CD4-positive, alpha-beta memory T cell (primary cell): ENCODE measurements around the gene FGFRL1. TPM values are rescaled to one million over a fixed set of nuclear protein-coding genes. Genes with fewer than 3 reads are reported as not detected.

Source experiments
- CTCF ChIA-PET: fragments of 350-600 bp; sonication (Branson Sonifier 250); formaldehyde crosslinking; loops from one replicate; lab custom pipeline; 2021; ENCODE audit warnings: inconsistent platforms; ENCODE audit not compliant: partially characterized antibody; lab: Charles Lee
- POLR2A ChIA-PET: fragments of 350-600 bp; sonication (Branson Sonifier 250); formaldehyde crosslinking; loops from one replicate; lab custom pipeline; 2021; ENCODE audit not compliant: partially characterized antibody; lab: Charles Lee
- DNase-seq, 5 donors: peaks; one replicate each; pipeline versions ENCODE4 v3.0.0 to v3.0.0-alpha.2; 2020 to 2022; ENCODE audit warnings: mixed read lengths in 1 of 5
- H3K27ac ChIP-seq: one replicate; pipeline ENCODE4 v1.7.0; 2013; ENCODE audit warnings: low read depth, low read length
- H3K27me3 ChIP-seq: 2 replicates; pipeline ENCODE4 v1.7.0; 2013; ENCODE audit warnings: mild to moderate bottlenecking, low read length, moderate library complexity; ENCODE audit not compliant: insufficient read depth
- H3K36me3 ChIP-seq: 2 replicates; pipeline ENCODE4 v1.7.0; 2013; ENCODE audit warnings: mild to moderate bottlenecking, low read length, moderate library complexity; ENCODE audit not compliant: insufficient read depth
- H3K4me1 ChIP-seq: 2 replicates; pipeline ENCODE4 v1.7.0; 2013; ENCODE audit warnings: mild to moderate bottlenecking, low read length, moderate library complexity; ENCODE audit not compliant: insufficient read depth
- H3K4me3 ChIP-seq, 2 donors: one replicate each; pipeline ENCODE4 v1.7.0; 2013; ENCODE audit warnings: low read length in 2 of 2, mild to moderate bottlenecking in 1 of 2
- H3K9me3 ChIP-seq, 2 donors: one replicate each; pipeline ENCODE4 v1.7.0; 2013; ENCODE audit warnings: low read length in 2 of 2, control low read depth in 1 of 2; ENCODE audit not compliant: control insufficient read depth in 1 of 2
- H3K27ac Mint-ChIP-seq, 7 donors: one replicate each; pipeline ENCODE4 v1.8.0; 2020 to 2021; ENCODE audit warnings: mixed read lengths in 7 of 7, mild to moderate bottlenecking in 6 of 7, inconsistent platforms in 3 of 7, moderate library complexity in 3 of 7
- H3K27me3 Mint-ChIP-seq, 2 donors: one replicate each; pipeline ENCODE4 v1.8.0; 2020 to 2021; ENCODE audit warnings: mixed read lengths in 2 of 2
- H3K36me3 Mint-ChIP-seq, 2 donors: one replicate each; pipeline ENCODE4 v1.8.0; 2020 to 2021; ENCODE audit warnings: mixed read lengths in 2 of 2, inconsistent platforms in 1 of 2, mild to moderate bottlenecking in 1 of 2
- H3K4me1 Mint-ChIP-seq, 4 donors: one replicate each; pipeline ENCODE4 v1.8.0; 2020 to 2021; ENCODE audit warnings: mixed read lengths in 4 of 4, mild to moderate bottlenecking in 1 of 4
- H3K4me3 Mint-ChIP-seq, 8 donors: one replicate each; pipeline ENCODE4 v1.8.0; 2020 to 2021; ENCODE audit warnings: mixed read lengths in 8 of 8, mild to moderate bottlenecking in 7 of 8, moderate library complexity in 6 of 8, inconsistent platforms in 3 of 8
- H3K9me3 Mint-ChIP-seq, 8 donors: one replicate each; pipeline ENCODE4 v1.8.0; 2020 to 2021; ENCODE audit warnings: mixed read lengths in 8 of 8, mild to moderate bottlenecking in 5 of 8, inconsistent platforms in 3 of 8, moderate library complexity in 1 of 8
- intact Hi-C: fragments of 100-400 bp; cut with micrococcal nuclease; formaldehyde crosslinking; loops from one replicate; pipeline ENCODE4 v1.15.1; 2023
- polyA plus RNA-seq, 2 donors: library from polyadenylated mRNA; unstranded; fragments of 300-500 nt; fragmentation: Illumina TruSeq; gene quantifications; one replicate each; pipeline ENCODE4 v1.2.3, GENCODE V29; 2021
- total RNA-seq, 2 experiments: library from RNA; stranded (reverse); gene quantifications; one replicate each; pipeline ENCODE4 v1.2.3, GENCODE V29; 2021

The FGFRL1 gene
- total and polyA plus RNA-seq, 4 experiments from 2014 or later, result 0.64 to 22.4 (median 12.3) TPM

DNA sequence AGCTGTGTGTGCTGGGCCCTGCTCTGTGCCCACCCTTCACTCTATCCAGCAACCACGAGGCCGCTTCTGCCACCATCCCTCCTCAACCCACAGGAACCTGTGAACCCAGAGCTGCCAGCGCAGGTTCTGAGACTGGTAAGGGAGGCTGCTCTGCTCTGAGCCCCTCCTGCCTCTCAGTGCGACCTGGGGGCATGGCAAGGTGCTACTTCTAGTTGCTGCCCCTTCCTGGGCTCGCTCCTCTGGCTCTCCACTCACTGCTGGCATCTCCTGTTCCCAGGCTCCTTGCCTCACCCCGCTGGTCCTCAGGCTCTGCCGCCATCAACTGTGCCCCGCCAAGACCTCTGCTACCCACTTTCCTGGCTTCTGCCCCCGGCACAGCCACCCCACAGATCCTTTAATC, 62.7 kb downstream of the FGFRL1 start:
- H3K27me3 ChIP-seq, result no peaks in the 10 kb centered on the region
- no peaks in the 10 kb centered on the region for H3K9me3 ChIP-seq
- DNase-seq, result no peak
- ChIA-PET CTCF (interaction anchor here (1.0 to 1.2 kb wide), 2 partner anchors 17 to 57 kb away, joined by 3 read pairs; no protein-coding TSS in a partner anchor), POLR2A (no interaction called here)
- no peak overlapping the region for H3K27ac ChIP-seq
- intact Hi-C loops, result loop anchor here (5.0 kb wide), 2 partner anchors 332 to 832 kb away; no protein-coding TSS in a partner anchor
- H3K4me3 ChIP-seq, result no peak overlapping the region
- no peaks in the 10 kb centered on the region for H3K36me3 ChIP-seq
- Mint-ChIP-seq H3K27ac (no peak overlapping the region), H3K27me3 (peaks cover 0 to 8% of the 10 kb centered on the region in 2 donors), H3K4me3 (no peak overlapping the region), H3K9me3 (no peaks in the 10 kb centered on the region), H3K4me1 (peaks cover 5 to 10% (median 7%) of the 10 kb centered on the region in 4 donors), H3K36me3 (no peaks in the 10 kb centered on the region)
- no peaks in the 10 kb centered on the region for H3K4me1 ChIP-seq

DNA sequence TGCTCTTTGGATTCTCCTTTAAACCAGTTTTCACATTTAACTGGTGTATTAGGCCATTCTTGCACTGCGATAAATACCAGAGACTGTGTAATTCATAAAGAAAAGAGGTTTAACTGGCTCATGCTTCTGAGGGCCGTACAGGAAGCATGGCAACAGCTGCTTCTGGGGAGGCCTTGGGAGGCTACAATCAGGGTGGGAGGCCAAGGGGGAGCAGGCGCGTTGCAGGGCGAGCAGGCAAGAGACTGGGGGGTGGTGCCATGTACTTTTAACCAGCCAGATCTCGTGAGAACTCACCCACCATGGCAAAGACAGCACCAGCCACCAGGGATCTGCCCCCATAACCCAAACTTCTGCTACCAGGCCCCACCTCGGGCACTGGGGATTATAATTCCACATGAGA, 63.8 kb downstream of the FGFRL1 start:
- no peak for DNase-seq
- H3K4me1 Mint-ChIP-seq, result peaks cover 5 to 10% (median 7%) of the 10 kb centered on the region in 4 donors
- no peaks in the 10 kb centered on the region for H3K9me3 ChIP-seq
- H3K4me1 ChIP-seq, result no peaks in the 10 kb centered on the region
- H3K4me3 Mint-ChIP-seq, result no peak overlapping the region
- H3K9me3 Mint-ChIP-seq, result no peaks in the 10 kb centered on the region
- H3K27me3 ChIP-seq, result no peaks in the 10 kb centered on the region
- no peaks in the 10 kb centered on the region for H3K36me3 Mint-ChIP-seq
- no peak overlapping the region for H3K4me3 ChIP-seq
- H3K27ac ChIP-seq, result no peak overlapping the region
- intact Hi-C loops, result no loop called here
- peak overlapping the region in 1 of 7 donors; percentile 57 for H3K27ac Mint-ChIP-seq
- ChIA-PET CTCF (interaction anchor here (1.0 kb wide), 1 partner anchor 278 kb away, joined by 3 read pairs; no protein-coding TSS in a partner anchor), POLR2A (no interaction called here)
- H3K27me3 Mint-ChIP-seq, result peaks cover 1 to 9% of the 10 kb centered on the region in 2 donors
- H3K36me3 ChIP-seq, result no peaks in the 10 kb centered on the region

DNA sequence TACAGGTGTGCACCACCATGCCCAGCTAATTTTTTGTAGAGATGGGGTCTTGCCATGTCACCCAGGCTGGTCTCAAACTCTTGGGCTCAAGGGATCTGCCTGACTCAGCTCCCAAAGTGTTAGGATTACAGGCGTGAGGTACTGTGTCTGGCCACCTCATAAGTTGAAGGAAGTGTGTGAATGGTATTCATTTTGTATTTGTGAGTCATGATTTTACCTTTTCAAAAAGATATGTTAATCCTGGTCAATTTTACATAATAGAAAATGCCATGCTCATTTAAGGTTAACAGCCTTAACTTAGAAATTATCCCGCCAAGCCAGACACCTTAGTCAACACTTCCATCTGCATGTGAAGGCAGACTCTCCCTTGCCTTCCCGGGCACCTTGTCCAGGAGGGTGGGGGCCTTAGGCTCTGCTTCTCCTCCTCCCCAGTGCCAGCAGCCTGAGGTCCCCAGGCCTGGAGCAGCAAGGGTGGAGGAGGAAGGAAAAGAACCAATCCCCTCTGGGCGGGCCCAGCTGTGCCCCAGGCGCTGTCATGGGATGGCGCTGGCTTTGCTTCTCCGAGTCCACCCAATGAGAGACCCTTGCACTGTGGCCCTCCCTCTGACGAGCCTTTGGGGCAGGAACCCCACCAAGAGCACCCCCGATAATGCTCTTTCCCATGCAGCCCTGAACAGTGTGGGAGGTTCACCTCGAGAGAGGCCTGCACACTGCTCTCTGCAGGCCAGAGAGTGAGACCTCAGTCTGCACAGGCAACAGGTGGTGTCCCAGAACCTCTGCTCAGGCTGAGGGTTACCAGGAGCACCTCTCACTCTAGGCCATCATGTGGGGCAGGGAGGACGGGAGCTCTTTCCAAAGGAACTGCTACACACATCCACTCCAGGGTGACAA, 64.6 kb downstream of the FGFRL1 start:
- H3K36me3 Mint-ChIP-seq, result no peaks in the 10 kb centered on the region
- CTCF ChIA-PET, result interaction anchor here (1.0 kb wide), 1 partner anchor 277 kb away, joined by 3 read pairs; no protein-coding TSS in a partner anchor

More for the DNA sequence above, 64.6 kb downstream of the FGFRL1 start:
- no peak for DNase-seq
- Mint-ChIP-seq H3K27ac (no peak overlapping the region), H3K4me3 (no peak overlapping the region), H3K9me3 (no peaks in the 10 kb centered on the region), H3K27me3 (peaks cover 5 to 17% of the 10 kb centered on the region in 2 donors), H3K4me1 (peaks cover 5 to 10% (median 7%) of the 10 kb centered on the region in 4 donors)
- intact Hi-C loops, result no loop called here
- H3K4me1 ChIP-seq, result no peaks in the 10 kb centered on the region
- POLR2A ChIA-PET, result no interaction called here
- H3K27ac ChIP-seq, result no peak overlapping the region
- no peaks in the 10 kb centered on the region for H3K36me3 ChIP-seq
- H3K27me3 ChIP-seq, result no peaks in the 10 kb centered on the region
- H3K4me3 ChIP-seq, result no peak overlapping the region
- no peaks in the 10 kb centered on the region for H3K9me3 ChIP-seq

Other genes starting within 250 kb of the FGFRL1 start
- gene CPLX1, start 185.5 kb upstream of the FGFRL1 start, total RNA-seq, result 1 to 10 TPM in 1 of 2 experiments, under 1 TPM in 1; 0.64 to 1.5 TPM
- gene CPLX1, start 185.5 kb upstream of the FGFRL1 start, polyA plus RNA-seq, result under 1 TPM in 1 of 2 donors, not detected in 1; 0.26 TPM
- gene GAK, start 79.3 kb upstream of the FGFRL1 start, total RNA-seq, result 100 to 1,000 TPM; 185 to 188 TPM
- 10 to 100 TPM; 32.5 to 74.8 TPM for gene GAK, start 79.3 kb upstream of the FGFRL1 start, polyA plus RNA-seq
- 10 to 100 TPM; 45.7 to 52.3 TPM for gene TMEM175, start 79.2 kb upstream of the FGFRL1 start, total RNA-seq
- 10 to 100 TPM; 11.5 to 16.9 TPM for gene TMEM175, start 79.2 kb upstream of the FGFRL1 start, polyA plus RNA-seq
- gene DGKQ, start 38.1 kb upstream of the FGFRL1 start, total RNA-seq, result 10 to 100 TPM; 25.9 to 29.6 TPM
- gene DGKQ, start 38.1 kb upstream of the FGFRL1 start, polyA plus RNA-seq, result 10 to 100 TPM in 1 of 2 donors, 1 to 10 TPM in 1; 1.9 to 10.6 TPM
- 10 to 100 TPM; 63.0 to 64.1 TPM for gene IDUA, start 24.6 kb upstream of the FGFRL1 start, total RNA-seq
- gene IDUA, start 24.6 kb upstream of the FGFRL1 start, polyA plus RNA-seq, result 10 to 100 TPM in 1 of 2 donors, 1 to 10 TPM in 1; 5.0 to 14.4 TPM
- gene SLC26A1, start 18.2 kb upstream of the FGFRL1 start, total RNA-seq, result 1 to 10 TPM in 1 of 2 experiments, under 1 TPM in 1; 0.55 to 1.6 TPM
- 1 to 10 TPM in 1 of 2 donors, under 1 TPM in 1; 0.59 to 1.0 TPM for gene SLC26A1, start 18.2 kb upstream of the FGFRL1 start, polyA plus RNA-seq
- 1 to 10 TPM; 2.3 to 2.4 TPM for gene RNF212, start 101.9 kb downstream of the FGFRL1 start, total RNA-seq
- gene RNF212, start 101.9 kb downstream of the FGFRL1 start, polyA plus RNA-seq, result 1 to 10 TPM; 3.7 to 4.2 TPM
- 1 to 10 TPM; 7.2 TPM for gene SPON2, start 161.0 kb downstream of the FGFRL1 start, total RNA-seq
- gene SPON2, start 161.0 kb downstream of the FGFRL1 start, polyA plus RNA-seq, result 1 to 10 TPM; 5.4 to 8.4 TPM
- 100 to 1,000 TPM; 186 to 195 TPM for gene CTBP1, start 237.5 kb downstream of the FGFRL1 start, total RNA-seq
- 10 to 100 TPM; 39.3 to 79.0 TPM for gene CTBP1, start 237.5 kb downstream of the FGFRL1 start, polyA plus RNA-seq